ENCODE measurements around the gene MAPK11. TPM values are rescaled to one million over a fixed set of nuclear protein-coding genes. Genes with fewer than 3 reads are reported as not detected.
A peak's percentile ranks its signal among the peaks of the same experiment; 100 is the strongest.
"Not testable (repeated sequence)": the region's sequence is repeated elsewhere in the genome, so short reads cannot be mapped to it uniquely, and the experiment has no call there.

The MAPK11 gene
- total and polyA plus RNA-seq, 9 of the 15 experiments (the other 6 are each of a cell fraction or from before 2014, with no cell fraction given) = 0.06 to 14.6 (median 5.3) TPM

DNA sequence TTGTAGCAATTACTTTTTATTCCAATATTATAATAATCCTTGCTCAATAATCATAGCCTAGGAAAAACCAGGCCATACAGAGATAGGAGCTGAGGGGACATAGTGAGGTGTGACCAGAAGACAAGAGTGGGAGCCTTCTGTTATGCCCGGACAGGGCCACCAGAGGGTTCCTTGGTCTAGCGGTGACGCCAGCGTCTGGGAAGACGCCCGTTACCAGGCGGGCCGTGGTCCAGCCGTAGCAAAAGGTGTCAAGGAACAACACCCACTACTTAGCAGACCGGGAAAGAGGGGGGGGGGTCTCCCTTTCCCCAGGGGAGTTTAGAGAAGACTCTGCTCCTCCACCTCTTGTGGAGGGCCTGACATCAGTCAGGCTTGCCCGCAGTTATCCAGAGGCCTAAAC, 3.2 kb upstream of the MAPK11 start:
- POLR2A ChIA-PET = interaction anchor here (0.6 to 1.1 kb wide), 2 partner anchors 155 to 224 kb away, joined by 3 to 4 read pairs; no protein-coding TSS in a partner anchor
- peak; percentile 71; the same call in 1 of the 2 replicates for TF ChIP-seq ZBTB33 (CRISPR knock-in tag; IDR thresholded peaks at IDR 0.05)

More for the DNA sequence above, 3.2 kb upstream of the MAPK11 start:
- H3K9me3 ChIP-seq (replicated peaks; ENCODE audit: control insufficient read depth, insufficient read depth, low read depth, low read length); H3K4me3 ChIP-seq; H3K9ac ChIP-seq (ENCODE audit: insufficient read depth in 1 of 2, low read depth in 2 of 2, low read length in 2 of 2); H2AFZ ChIP-seq (ENCODE audit: low read depth, low read length); H3K9me1 ChIP-seq (ENCODE audit: control insufficient read depth, insufficient read depth, low read length); H3K27ac ChIP-seq (ENCODE audit: extremely low read depth, low read depth, low read length); H3K4me2 ChIP-seq (ENCODE audit: insufficient read depth, low read length); BruUV-seq (replicated peaks); H3K27me3 ChIP-seq (ENCODE audit: control insufficient read depth in 2 of 2, insufficient read depth in 2 of 2, low read length in 2 of 2); DNase-seq (ENCODE audit: extremely low read depth in 1 of 4, low spot score in 3 of 4); H4K20me1 ChIP-seq (replicated peaks; ENCODE audit: control insufficient read depth, insufficient read depth, low read length); CTCF ChIA-PET (ENCODE audit: low intra/inter-chr PET ratio); FAIRE-seq; H3K79me2 ChIP-seq (ENCODE audit: control insufficient read depth, insufficient read depth, low read length); ATAC-seq: not testable (repeated sequence)
- in situ Hi-C loops (cut with MboI) = loop anchor here (5.0 kb wide), 1 partner anchor 54 kb away; the partner anchor contains the start of gene DENND6B
- 38% methylated on average over 2 of the region's 11 CpGs for WGBS (ENCODE audit: insufficient coverage, low coverage, missing lambda C conversion rate)
- intact Hi-C loops (cut with micrococcal nuclease) = loop anchor here (5.0 kb wide), 1 partner anchor 54 kb away; the partner anchor contains the start of gene DENND6B
- H3K36me3 ChIP-seq (ENCODE audit: control insufficient read depth, insufficient read depth, low read length) = peaks cover 22% of the 10 kb centered on the region; the same call in 1 of the 3 replicates
- peaks cover 7 to 68% of the 10 kb centered on the region in 2 experiments; a peak in 4 of 5 replicates for H3K4me1 ChIP-seq (replicated peaks in 1 of 2; ENCODE audit: control insufficient read depth in 2 of 2, insufficient read depth in 2 of 2, low read length in 2 of 2)

Measured in K562 (cell line).